HepG2 (cell line): Measurements from ENCODE around the gene GNAS. TPM values are rescaled to one million over a fixed set of nuclear protein-coding genes. Genes with fewer than 3 reads are reported as not detected.

Source experiments
- ATAC-seq: fragments of 200-7000 bp; cut with Tn5 transposase; 3 replicates; pipeline ENCODE4 v1.9.1; 2020; ENCODE audit warnings: mild to moderate bottlenecking, moderate library complexity
- BruUV-seq: library from RNA; stranded (reverse); fragments of 400-500 nt; replicated peaks from 2 replicates; lab custom pipeline; 2021; lab: Mats Ljungman, UMichigan
- CTCF ChIA-PET: fragments of 300-600 bp; formaldehyde crosslinking; extraction: SDS; loops from one replicate; lab custom pipeline; 2021; ENCODE audit warnings: low total read pairs, inconsistent platforms, low intra/inter-chr PET ratio; lab: Yijun Ruan, JAX
- POLR2A ChIA-PET: fragments of 350-600 bp; sonication (Branson Sonifier 250); formaldehyde crosslinking; loops from one replicate; lab custom pipeline; 2020; ENCODE audit warnings: antibody characterized with exemption, inconsistent platforms; lab: Yijun Ruan, JAX
- DNase-seq: peaks from one replicate; pipeline ENCODE4 v3.0.0-alpha.2; 2015; ENCODE audit warnings: low spot score
- FAIRE-seq: peaks from 3 replicates; lab custom pipeline; 2011; peaks lifted over from hg19 to GRCh38; lab: Jason Lieb, UNC
- H2AFZ ChIP-seq: one replicate; pipeline ENCODE4 v1.6.1; 2011; ENCODE audit warnings: low read length, inconsistent platforms
- H3K27ac ChIP-seq: fragments of 300-600 bp; 3 replicates; pipeline ENCODE4 v1.8.0; 2011; ENCODE audit warnings: mixed run types, mild to moderate bottlenecking, mixed read lengths, low read length, inconsistent platforms; ENCODE audit not compliant: insufficient read depth; ENCODE audit errors: extremely low read length
- H3K27me3 ChIP-seq, 2 experiments: fragments of 200-600 bp in 1 of 2; 2 replicates in 1 of 2; 3 replicates in 1 of 2; pipeline versions ENCODE4 v1.6.0 to v1.8.0; 2011; ENCODE audit warnings: low read length in 2 of 2, mild to moderate bottlenecking in 2 of 2, moderate library complexity in 2 of 2, inconsistent platforms in 1 of 2; ENCODE audit not compliant: insufficient read depth in 2 of 2, control insufficient read depth in 1 of 2
- H3K36me3 ChIP-seq, 2 experiments: fragments of 200-600 bp in 1 of 2; replicated peaks in 1 of 2; 2 replicates in 1 of 2; 3 replicates in 1 of 2; pipeline versions ENCODE4 v1.5.1 to v1.8.0; 2011; ENCODE audit warnings: low read length in 2 of 2, inconsistent platforms in 1 of 2; ENCODE audit not compliant: insufficient read depth in 2 of 2, control insufficient read depth in 1 of 2
- H3K4me1 ChIP-seq: 2 replicates; pipeline ENCODE4 v1.5.1; 2012; ENCODE audit warnings: low read length, inconsistent platforms; ENCODE audit not compliant: insufficient read depth
- H3K4me2 ChIP-seq: 2 replicates; pipeline ENCODE4 v1.6.0; 2011; ENCODE audit warnings: low read depth, low read length, inconsistent platforms
- H3K4me3 ChIP-seq, 3 experiments: fragments of 200-600 bp in 1 of 3; sonication (generic), shearing (Covaris generic) in 1 of 3; replicated peaks in 1 of 3; 2 replicates each; pipeline ENCODE4 v1.5.1; 2011 to 2016; ENCODE audit warnings: low read length in 3 of 3, inconsistent platforms in 2 of 3, low read depth in 2 of 3, mild to moderate bottlenecking in 2 of 3, control low read depth in 1 of 3, mixed read lengths in 1 of 3; ENCODE audit not compliant: insufficient read depth in 1 of 3
- H3K79me2 ChIP-seq: one replicate; pipeline ENCODE4 v1.6.1; 2011; ENCODE audit warnings: low read length, inconsistent platforms; ENCODE audit not compliant: insufficient read depth
- H3K9ac ChIP-seq: 2 replicates; pipeline ENCODE4 v1.6.0; 2011; ENCODE audit warnings: mild to moderate bottlenecking, low read depth, low read length, inconsistent platforms; ENCODE audit not compliant: insufficient read depth
- H3K9me3 ChIP-seq: 2 replicates; pipeline ENCODE4 v1.5.1; 2012; ENCODE audit warnings: mild to moderate bottlenecking, low read length
- H4K20me1 ChIP-seq: 2 replicates; pipeline ENCODE4 v1.6.0; 2011; ENCODE audit warnings: inconsistent platforms, mild to moderate bottlenecking, low read length, moderate library complexity; ENCODE audit not compliant: insufficient read depth
- HHEX ChIP-seq: IDR thresholded peaks from 2 replicates; pipeline ENCODE4 v1.6.1; 2016; ENCODE audit warnings: control low read depth
- IKZF1 ChIP-seq: fragments of 450-650 bp; IDR thresholded peaks from 2 replicates; pipeline ENCODE4 v1.7.1; 2016
- PPARG ChIP-seq: conservative IDR thresholded peaks from 2 replicates; pipeline ENCODE4 v1.6.1; 2016; ENCODE audit warnings: missing biosample characterization, missing genetic modification reagents
- RFXAP ChIP-seq: sonication (generic); formaldehyde crosslinking; IDR thresholded peaks from 2 replicates; pipeline ENCODE4 v1.4.0; 2020; ENCODE audit warnings: missing genetic modification reagents, borderline replicate concordance
- SP2 ChIP-seq: sonication (generic); formaldehyde crosslinking; IDR thresholded peaks from 2 replicates; pipeline ENCODE4 v1.5.1; 2020; ENCODE audit warnings: mild to moderate bottlenecking, missing genetic modification reagents
- ZFP62 ChIP-seq: sonication (generic); formaldehyde crosslinking; IDR thresholded peaks from 2 replicates; pipeline ENCODE4 v1.4.0; 2020; ENCODE audit warnings: missing genetic modification reagents
- ZNF263 ChIP-seq: sonication (generic); formaldehyde crosslinking; IDR thresholded peaks from 2 replicates; pipeline ENCODE4 v1.4.0; 2020; ENCODE audit warnings: missing genetic modification reagents
- ZNF468 ChIP-seq: sonication (generic); formaldehyde crosslinking; IDR thresholded peaks from 2 replicates; pipeline ENCODE4 v1.8.0; 2022; ENCODE audit warnings: mild to moderate bottlenecking, moderate library complexity, missing genetic modification reagents
- ZNF550 ChIP-seq: sonication (generic); formaldehyde crosslinking; IDR thresholded peaks from 2 replicates; pipeline ENCODE4 v1.4.0; 2020; ENCODE audit warnings: mild to moderate bottlenecking, missing genetic modification reagents, borderline replicate concordance
- ZNF780A ChIP-seq: sonication (generic); formaldehyde crosslinking; IDR thresholded peaks from 2 replicates; pipeline ENCODE4 v1.8.0; 2022; ENCODE audit warnings: mild to moderate bottlenecking, missing genetic modification reagents, moderate library complexity
- WGBS: methylation state at CpG from one replicate; pipeline ENCODE4 v1.1.6; 2017; ENCODE audit warnings: low lambda C conversion rate; 5-methylcytosine and 5-hydroxymethylcytosine counted together
- in situ Hi-C: cut with HindIII; loops from 2 replicates; pipeline ENCODE4 v1.10.0; 2017; ENCODE audit warnings: low pct_unique_long_range_greater_than_20kb; ENCODE audit not compliant: extremely low pct_ligation_motif_present
- intact Hi-C: fragments of 100-400 bp; cut with micrococcal nuclease; formaldehyde crosslinking; loops from one replicate; pipeline ENCODE4 v1.10.0; 2022; ENCODE audit not compliant: unreplicated experiment
- polyA plus RNA-seq, 8 experiments: library from polyadenylated mRNA; depleted of rRNA in 3 of 8; stranded (reverse) in 7 of 8; unstranded in 1 of 8; fragments of >200 nt; fragmentation: Illumina TruSeq in 4 of 8; extraction: Trizol in 4 of 8; gene quantifications; 2 replicates each; pipeline versions ENCODE4 v1.2.1 to v1.2.3, GENCODE V29; 2011 to 2016; ENCODE audit warnings: low read depth in 4 of 8, missing spikeins in 1 of 8, mixed read lengths in 1 of 8; ENCODE audit not compliant: insufficient read depth in 1 of 8
- total RNA-seq, 5 experiments: library from RNA; depleted of rRNA; stranded (reverse); fragments of >200 nt; fragmentation: Illumina TruSeq; extraction: Trizol; gene quantifications; 2 replicates each; pipeline ENCODE4 v1.2.3, GENCODE V29; 2016; ENCODE audit warnings: low read depth in 1 of 5
- TF ChIP-seq, protein P1 (sequence below): IDR thresholded peaks from 2 replicates; pipeline ENCODE4 v1.6.1; 2018; ENCODE audit warnings: missing genetic modification reagents, mild to moderate bottlenecking, missing compliant biosample characterization
- TF ChIP-seq, protein P2 (sequence below): sonication (generic); formaldehyde crosslinking; conservative IDR thresholded peaks from 2 replicates; pipeline ENCODE4 v1.8.0; 2022; ENCODE audit warnings: missing genetic modification reagents
- TF ChIP-seq, protein P3 (sequence below): sonication (generic); formaldehyde crosslinking; IDR thresholded peaks from 2 replicates; pipeline ENCODE4 v1.5.0; 2020; ENCODE audit warnings: missing genetic modification reagents

GNAS gene
- total and polyA plus RNA-seq, 2 of the 13 experiments (the other 11 are each of a cell fraction or from before 2014, with no cell fraction given) = 407 to 1,008 TPM

DNA sequence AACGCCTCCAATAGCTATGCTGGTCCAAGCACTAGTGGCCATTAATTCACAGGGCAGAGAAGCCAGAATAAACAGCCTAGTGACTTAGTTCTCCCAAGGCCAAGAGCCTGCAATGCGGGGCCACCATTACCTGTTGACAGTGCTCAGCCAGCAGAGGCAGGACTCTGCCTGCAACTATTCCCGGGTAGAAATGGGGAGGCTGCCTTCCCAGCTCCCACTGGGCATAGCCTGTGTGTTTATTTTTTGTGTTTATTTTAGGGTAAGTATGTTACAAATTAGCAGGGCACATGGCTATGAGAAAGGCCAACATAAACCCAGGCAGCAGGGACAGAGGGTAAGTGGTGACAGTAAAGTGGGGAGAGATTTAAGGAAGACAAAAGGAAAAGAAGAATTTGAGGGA, 6.8 kb upstream of the GNAS start (continued):
- TF ChIP-seq, protein P1, sequence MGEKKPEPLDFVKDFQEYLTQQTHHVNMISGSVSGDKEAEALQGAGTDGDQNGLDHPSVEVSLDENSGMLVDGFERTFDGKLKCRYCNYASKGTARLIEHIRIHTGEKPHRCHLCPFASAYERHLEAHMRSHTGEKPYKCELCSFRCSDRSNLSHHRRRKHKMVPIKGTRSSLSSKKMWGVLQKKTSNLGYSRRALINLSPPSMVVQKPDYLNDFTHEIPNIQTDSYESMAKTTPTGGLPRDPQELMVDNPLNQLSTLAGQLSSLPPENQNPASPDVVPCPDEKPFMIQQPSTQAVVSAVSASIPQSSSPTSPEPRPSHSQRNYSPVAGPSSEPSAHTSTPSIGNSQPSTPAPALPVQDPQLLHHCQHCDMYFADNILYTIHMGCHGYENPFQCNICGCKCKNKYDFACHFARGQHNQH (CRISPR knock-in tag) = no peak
- TF ChIP-seq PPARG (CRISPR knock-in tag) = no peak
- no peak for TF ChIP-seq SP2
- TF ChIP-seq ZNF550 (CRISPR knock-in tag) = no peak
- TF ChIP-seq, protein P2, sequence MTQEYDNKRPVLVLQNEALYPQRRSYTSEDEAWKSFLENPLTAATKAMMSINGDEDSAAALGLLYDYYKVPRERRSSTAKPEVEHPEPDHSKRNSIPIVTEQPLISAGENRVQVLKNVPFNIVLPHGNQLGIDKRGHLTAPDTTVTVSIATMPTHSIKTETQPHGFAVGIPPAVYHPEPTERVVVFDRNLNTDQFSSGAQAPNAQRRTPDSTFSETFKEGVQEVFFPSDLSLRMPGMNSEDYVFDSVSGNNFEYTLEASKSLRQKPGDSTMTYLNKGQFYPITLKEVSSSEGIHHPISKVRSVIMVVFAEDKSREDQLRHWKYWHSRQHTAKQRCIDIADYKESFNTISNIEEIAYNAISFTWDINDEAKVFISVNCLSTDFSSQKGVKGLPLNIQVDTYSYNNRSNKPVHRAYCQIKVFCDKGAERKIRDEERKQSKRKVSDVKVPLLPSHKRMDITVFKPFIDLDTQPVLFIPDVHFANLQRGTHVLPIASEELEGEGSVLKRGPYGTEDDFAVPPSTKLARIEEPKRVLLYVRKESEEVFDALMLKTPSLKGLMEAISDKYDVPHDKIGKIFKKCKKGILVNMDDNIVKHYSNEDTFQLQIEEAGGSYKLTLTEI (CRISPR knock-in tag) = no peak
- TF ChIP-seq ZNF780A = no peak
- TF ChIP-seq IKZF1 = no peak

DNA sequence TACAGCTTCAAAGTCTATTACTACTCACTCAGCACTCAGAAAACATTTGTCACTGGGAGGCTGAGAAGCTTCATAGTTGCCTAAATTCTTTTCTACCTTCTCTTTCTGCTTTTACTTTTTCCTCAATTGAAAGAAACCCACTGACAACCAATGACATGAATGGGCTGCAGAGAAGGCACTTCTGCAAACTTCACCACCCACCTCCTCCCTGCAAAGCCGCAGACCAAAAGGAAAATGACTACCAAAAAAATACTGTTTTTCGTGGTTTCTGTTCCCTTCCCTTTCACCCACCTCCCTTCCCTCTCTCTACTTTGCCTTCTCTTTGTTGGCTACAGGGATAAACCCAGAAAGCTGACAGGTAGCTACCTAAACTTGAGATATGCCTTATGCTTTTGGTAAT, 5.1 kb upstream of the GNAS start:
- Histone ChIP-seq H3K4me1 (no peaks in the 10 kb centered on the region), H3K9me3 (no peaks in the 10 kb centered on the region), H2AFZ (no peak overlapping the region), H3K27me3 (peaks cover 0 to 48% of the 10 kb centered on the region in 2 experiments; a peak in 3 of 5 replicates), H3K79me2 (no peaks in the 10 kb centered on the region), H3K27ac (no peak overlapping the region), H3K9ac (no peak overlapping the region), H4K20me1 (no peaks in the 10 kb centered on the region), H3K4me2 (no peak overlapping the region), H3K36me3 (no peaks in the 10 kb centered on the region), H3K4me3 (no peak overlapping the region)
- ChIA-PET POLR2A (no interaction called here), CTCF (no interaction called here)
- in situ Hi-C loops = loop anchor here (10.0 kb wide), 2 partner anchors 363 to 613 kb away; no protein-coding TSS in a partner anchor
- ATAC-seq (no peak), FAIRE-seq (no peak), DNase-seq (no peak)
- intact Hi-C loops = loop anchor here (5.0 kb wide), 1 partner anchor 890 kb away; no protein-coding TSS in a partner anchor
- TF ChIP-seq ZFP62 (CRISPR knock-in tag) (no peak), ZNF263 (CRISPR knock-in tag) (no peak), SP2 (no peak), RFXAP (no peak), ZNF468 (no peak), HHEX (CRISPR knock-in tag) (no peak)
- TF ChIP-seq, protein P3, sequence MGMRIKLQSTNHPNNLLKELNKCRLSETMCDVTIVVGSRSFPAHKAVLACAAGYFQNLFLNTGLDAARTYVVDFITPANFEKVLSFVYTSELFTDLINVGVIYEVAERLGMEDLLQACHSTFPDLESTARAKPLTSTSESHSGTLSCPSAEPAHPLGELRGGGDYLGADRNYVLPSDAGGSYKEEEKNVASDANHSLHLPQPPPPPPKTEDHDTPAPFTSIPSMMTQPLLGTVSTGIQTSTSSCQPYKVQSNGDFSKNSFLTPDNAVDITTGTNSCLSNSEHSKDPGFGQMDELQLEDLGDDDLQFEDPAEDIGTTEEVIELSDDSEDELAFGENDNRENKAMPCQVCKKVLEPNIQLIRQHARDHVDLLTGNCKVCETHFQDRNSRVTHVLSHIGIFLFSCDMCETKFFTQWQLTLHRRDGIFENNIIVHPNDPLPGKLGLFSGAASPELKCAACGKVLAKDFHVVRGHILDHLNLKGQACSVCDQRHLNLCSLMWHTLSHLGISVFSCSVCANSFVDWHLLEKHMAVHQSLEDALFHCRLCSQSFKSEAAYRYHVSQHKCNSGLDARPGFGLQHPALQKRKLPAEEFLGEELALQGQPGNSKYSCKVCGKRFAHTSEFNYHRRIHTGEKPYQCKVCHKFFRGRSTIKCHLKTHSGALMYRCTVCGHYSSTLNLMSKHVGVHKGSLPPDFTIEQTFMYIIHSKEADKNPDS = no peak
- WGBS = 3% methylated on average over 2 of the region's 2 CpGs
- BruUV-seq = no TSS peak
